Measurements from ENCODE around the gene ATRX. TPM values are rescaled to one million over a fixed set of nuclear protein-coding genes. Genes with fewer than 3 reads are reported as not detected.

Gene ATRX
- total RNA-seq, 2 experiments from 2014 or later, result 48.2 to 66.3 TPM

DNA sequence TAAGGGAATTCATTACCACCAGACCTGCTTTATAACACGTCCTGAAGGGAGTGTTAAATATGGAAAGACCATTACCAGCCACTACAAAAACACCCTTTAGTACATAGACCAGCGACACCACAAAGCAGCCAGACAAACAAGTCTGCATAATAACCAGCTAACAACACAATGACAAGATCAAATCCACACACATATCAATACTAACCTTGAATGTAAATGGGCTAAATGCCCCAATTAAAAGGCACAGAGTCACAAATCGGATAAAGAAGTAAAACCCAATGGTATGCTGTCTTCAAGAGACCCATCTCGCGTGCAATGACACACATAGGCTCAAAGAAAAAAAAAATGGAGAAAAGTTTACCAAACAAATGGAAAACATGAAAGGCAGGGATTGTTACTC lies 302.0 kb downstream of the ATRX start:
- intact Hi-C loops (cut with micrococcal nuclease; ENCODE audit: unreplicated experiment), result no loop called here
- BruUV-seq (replicated peaks), result no TSS peak

DNA sequence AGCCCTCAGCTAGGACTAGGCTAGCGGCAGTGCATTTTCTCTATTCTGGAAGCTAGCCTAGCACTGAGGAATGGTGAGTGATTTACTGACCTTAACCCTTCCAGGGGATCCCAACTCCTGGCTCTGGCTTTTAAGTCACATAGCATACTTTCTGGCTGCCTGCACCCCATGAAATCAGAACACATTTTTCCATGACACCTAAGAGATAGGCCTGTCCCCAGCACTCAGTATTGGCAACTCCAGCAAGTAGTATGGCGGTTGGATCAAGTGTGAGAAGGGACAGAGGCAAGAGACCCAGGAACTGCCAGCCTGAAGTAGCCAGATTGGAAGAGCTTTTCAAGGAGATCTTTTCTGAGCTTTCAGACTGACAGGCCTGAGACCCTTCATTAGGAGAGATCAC lies 330.6 kb downstream of the ATRX start:
- no peaks in the 10 kb centered on the region for H3K9me3 ChIP-seq (ENCODE audit: low read length)
- no peaks in the 10 kb centered on the region for H4K20me1 ChIP-seq (ENCODE audit: insufficient read depth, low read length)
- TF ChIP-seq EZH2phosphoT487 (IDR thresholded peaks at IDR 0.05; ENCODE audit: borderline replicate concordance, low read depth, low read length), result no peak
- TF ChIP-seq, protein P1, sequence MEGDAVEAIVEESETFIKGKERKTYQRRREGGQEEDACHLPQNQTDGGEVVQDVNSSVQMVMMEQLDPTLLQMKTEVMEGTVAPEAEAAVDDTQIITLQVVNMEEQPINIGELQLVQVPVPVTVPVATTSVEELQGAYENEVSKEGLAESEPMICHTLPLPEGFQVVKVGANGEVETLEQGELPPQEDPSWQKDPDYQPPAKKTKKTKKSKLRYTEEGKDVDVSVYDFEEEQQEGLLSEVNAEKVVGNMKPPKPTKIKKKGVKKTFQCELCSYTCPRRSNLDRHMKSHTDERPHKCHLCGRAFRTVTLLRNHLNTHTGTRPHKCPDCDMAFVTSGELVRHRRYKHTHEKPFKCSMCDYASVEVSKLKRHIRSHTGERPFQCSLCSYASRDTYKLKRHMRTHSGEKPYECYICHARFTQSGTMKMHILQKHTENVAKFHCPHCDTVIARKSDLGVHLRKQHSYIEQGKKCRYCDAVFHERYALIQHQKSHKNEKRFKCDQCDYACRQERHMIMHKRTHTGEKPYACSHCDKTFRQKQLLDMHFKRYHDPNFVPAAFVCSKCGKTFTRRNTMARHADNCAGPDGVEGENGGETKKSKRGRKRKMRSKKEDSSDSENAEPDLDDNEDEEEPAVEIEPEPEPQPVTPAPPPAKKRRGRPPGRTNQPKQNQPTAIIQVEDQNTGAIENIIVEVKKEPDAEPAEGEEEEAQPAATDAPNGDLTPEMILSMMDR (conservative IDR thresholded peaks at IDR 0.05; ENCODE audit: low read length), result no peak
- H3K4me1 ChIP-seq (ENCODE audit: insufficient read depth, low read length, poor library complexity, severe bottlenecking), result no peaks in the 10 kb centered on the region
- no peaks in the 10 kb centered on the region for H3K36me3 ChIP-seq (ENCODE audit: insufficient read depth, low read length)
- intact Hi-C loops (cut with micrococcal nuclease; ENCODE audit: unreplicated experiment), result no loop called here
- no peak for DNase-seq (ENCODE audit: low spot score)
- no peaks in the 10 kb centered on the region for H3K9me2 ChIP-seq (ENCODE audit: insufficient read depth, low read length)
- H3K4me2 ChIP-seq (ENCODE audit: low read length), result no peak overlapping the region
- CTCF ChIA-PET (ENCODE audit: unreplicated experiment), result no interaction called here
- H3K27ac ChIP-seq (ENCODE audit: low read depth, low read length, poor library complexity, severe bottlenecking), result no peak overlapping the region
- H3K4me3 ChIP-seq (ENCODE audit: low read depth, low read length, poor library complexity, severe bottlenecking), result no peak overlapping the region
- BruUV-seq (replicated peaks), result no TSS peak
- no peaks in the 10 kb centered on the region for H3K79me2 ChIP-seq (ENCODE audit: insufficient read depth, low read depth, low read length)
- POLR2A ChIA-PET, result interaction anchor here (1.0 kb wide), 1 partner anchor 10 kb away, joined by 3 read pairs; no protein-coding TSS in a partner anchor
- no peak overlapping the region for H2AFZ ChIP-seq (ENCODE audit: low read length)

More for the DNA sequence above, 302.0 kb downstream of the ATRX start:
- H2AFZ ChIP-seq (ENCODE audit: low read length), result no peak overlapping the region
- H3K9me3 ChIP-seq (ENCODE audit: low read length), result no peaks in the 10 kb centered on the region
- POLR2A ChIA-PET, result no interaction called here
- no peaks in the 10 kb centered on the region for H3K9me2 ChIP-seq (ENCODE audit: insufficient read depth, low read length)
- no peaks in the 10 kb centered on the region for H4K20me1 ChIP-seq (ENCODE audit: insufficient read depth, low read length)
- no peaks in the 10 kb centered on the region for H3K79me2 ChIP-seq (ENCODE audit: insufficient read depth, low read depth, low read length)
- no peaks in the 10 kb centered on the region for H3K36me3 ChIP-seq (ENCODE audit: insufficient read depth, low read length)
- H3K4me1 ChIP-seq (ENCODE audit: insufficient read depth, low read length, poor library complexity, severe bottlenecking), result no peaks in the 10 kb centered on the region
- DNase-seq (ENCODE audit: low spot score), result no peak
- H3K4me3 ChIP-seq (ENCODE audit: low read depth, low read length, poor library complexity, severe bottlenecking), result no peak overlapping the region
- TF ChIP-seq, protein P1 (conservative IDR thresholded peaks at IDR 0.05; ENCODE audit: low read length), result no peak
- no peak for TF ChIP-seq EZH2phosphoT487 (IDR thresholded peaks at IDR 0.05; ENCODE audit: borderline replicate concordance, low read depth, low read length)
- CTCF ChIA-PET (ENCODE audit: unreplicated experiment), result no interaction called here
- H3K27ac ChIP-seq (ENCODE audit: low read depth, low read length, poor library complexity, severe bottlenecking), result no peak overlapping the region
- H3K4me2 ChIP-seq (ENCODE audit: low read length), result no peak overlapping the region

Small RNA genes lying within 50 kb of the gene (small RNA-seq; reads per million reads assigned to genes)
- not detected for gene FABP5P15

Other genes starting within 250 kb of the ATRX start
- 25.3 and 49.2 TPM in 2 replicates for gene MAGT1, start 109.2 kb upstream of the ATRX start, total RNA-seq (2014; rRNA removed; shearing (Covaris generic))
- gene MAGT1, start 109.2 kb upstream of the ATRX start, total RNA-seq (2022), result 30.2 and 38.7 TPM in 2 replicates
- 189 and 199 TPM in 2 replicates for gene COX7B, start 113.3 kb upstream of the ATRX start, total RNA-seq (2014; rRNA removed; shearing (Covaris generic))
- gene COX7B, start 113.3 kb upstream of the ATRX start, total RNA-seq (2022), result 256 and 268 TPM in 2 replicates
- 3.6 and 4.7 TPM in 2 replicates for gene ATP7A, start 124.5 kb upstream of the ATRX start, total RNA-seq (2014; rRNA removed; shearing (Covaris generic))
- 7.2 and 7.9 TPM in 2 replicates for gene ATP7A, start 124.5 kb upstream of the ATRX start, total RNA-seq (2022)
- gene PGAM4, start 183.4 kb upstream of the ATRX start, total RNA-seq (2014; rRNA removed; shearing (Covaris generic)), result 0.31 TPM in 1 of 2 replicates, not detected in the other
- 0.53 TPM in 1 of 2 replicates, not detected in the other for gene PGAM4, start 183.4 kb upstream of the ATRX start, total RNA-seq (2022)

Data from OCI-LY7 (cell line).